Measurements from ENCODE around the gene YPEL1.

The YPEL1 gene

GRCh38 chr22:21760640-21761039, 25.0 kb upstream of the YPEL1 start:
- Histone ChIP-seq H3K9ac (ENCODE audit: low read length) (no peak overlapping the region), H3K4me1 (ENCODE audit: insufficient read depth, low read length, severe bottlenecking) (peaks cover 29% of the 10 kb centered on the region), H4K20me1 (ENCODE audit: insufficient read depth, low read length) (no peaks in the 10 kb centered on the region), H3F3A (ENCODE audit: insufficient read depth, low read length) (no peaks in the 10 kb centered on the region), H3K27ac (ENCODE audit: low read depth, low read length, poor library complexity, severe bottlenecking) (no peak overlapping the region), H2AFZ (ENCODE audit: low read length) (no peak overlapping the region), H3K9me2 (ENCODE audit: low read depth, low read length) (no peaks in the 10 kb centered on the region), H3K27me3 (ENCODE audit: insufficient read depth, low read length) (no peaks in the 10 kb centered on the region), H3K36me3 (ENCODE audit: insufficient read depth, low read length) (peaks cover 60% of the 10 kb centered on the region), H3K4me2 (ENCODE audit: low read length) (no peak overlapping the region), H3K79me2 (ENCODE audit: insufficient read depth, low read length) (no peaks in the 10 kb centered on the region), H3K4me3 (ENCODE audit: low read depth, low read length, poor library complexity, severe bottlenecking) (no peak overlapping the region), H3K9me3 (ENCODE audit: low read length) (no peaks in the 10 kb centered on the region)
- no peak for TF ChIP-seq EZH2 (IDR thresholded peaks at IDR 0.05; ENCODE audit: borderline replicate concordance, low read length)

GRCh38 chr22:21759646-21760376, 24.2 kb upstream of the YPEL1 start:
- Histone ChIP-seq H3K36me3 (ENCODE audit: insufficient read depth, low read length) (peaks cover 52% of the 10 kb centered on the region), H3K9ac (ENCODE audit: low read length) (no peak overlapping the region), H3K27me3 (ENCODE audit: insufficient read depth, low read length) (no peaks in the 10 kb centered on the region), H3K9me3 (ENCODE audit: low read length) (no peaks in the 10 kb centered on the region), H3K4me3 (ENCODE audit: low read depth, low read length, poor library complexity, severe bottlenecking) (no peak overlapping the region), H2AFZ (ENCODE audit: low read length) (no peak overlapping the region), H3K4me2 (ENCODE audit: low read length) (no peak overlapping the region), H3F3A (ENCODE audit: insufficient read depth, low read length) (no peaks in the 10 kb centered on the region), H4K20me1 (ENCODE audit: insufficient read depth, low read length) (no peaks in the 10 kb centered on the region), H3K27ac (ENCODE audit: low read depth, low read length, poor library complexity, severe bottlenecking) (peak overlapping the region; percentile 2), H3K4me1 (ENCODE audit: insufficient read depth, low read length, severe bottlenecking) (peaks cover 37% of the 10 kb centered on the region), H3K79me2 (ENCODE audit: insufficient read depth, low read length) (no peaks in the 10 kb centered on the region), H3K9me2 (ENCODE audit: low read depth, low read length) (no peaks in the 10 kb centered on the region)
- TF ChIP-seq CTCF (IDR thresholded peaks at IDR 0.05; ENCODE audit: low read length) (no peak), EZH2 (IDR thresholded peaks at IDR 0.05; ENCODE audit: borderline replicate concordance, low read length) (no peak)

GRCh38 chr22:21759093-21759492, 23.5 kb upstream of the YPEL1 start:
- H3K9me3 ChIP-seq (ENCODE audit: low read length) = no peaks in the 10 kb centered on the region
- no peak overlapping the region for H3K4me3 ChIP-seq (ENCODE audit: low read depth, low read length, poor library complexity, severe bottlenecking)
- H3K27ac ChIP-seq (ENCODE audit: low read depth, low read length, poor library complexity, severe bottlenecking) = peak overlapping the region; percentile 2
- no peaks in the 10 kb centered on the region for H3K27me3 ChIP-seq (ENCODE audit: insufficient read depth, low read length)
- no peak overlapping the region for H3K4me2 ChIP-seq (ENCODE audit: low read length)
- H3K9ac ChIP-seq (ENCODE audit: low read length) = no peak overlapping the region
- H2AFZ ChIP-seq (ENCODE audit: low read length) = no peak overlapping the region
- H3K36me3 ChIP-seq (ENCODE audit: insufficient read depth, low read length) = peaks cover 45% of the 10 kb centered on the region
- H3K79me2 ChIP-seq (ENCODE audit: insufficient read depth, low read length) = no peaks in the 10 kb centered on the region
- no peaks in the 10 kb centered on the region for H3F3A ChIP-seq (ENCODE audit: insufficient read depth, low read length)
- no peaks in the 10 kb centered on the region for H3K9me2 ChIP-seq (ENCODE audit: low read depth, low read length)
- TF ChIP-seq CTCF (IDR thresholded peaks at IDR 0.05; ENCODE audit: low read length) (no peak), EZH2 (IDR thresholded peaks at IDR 0.05; ENCODE audit: borderline replicate concordance, low read length) (no peak)
- H4K20me1 ChIP-seq (ENCODE audit: insufficient read depth, low read length) = no peaks in the 10 kb centered on the region
- peaks cover 44% of the 10 kb centered on the region for H3K4me1 ChIP-seq (ENCODE audit: insufficient read depth, low read length, severe bottlenecking)

All from OCI-LY1 (cell line).